T follicular helper cell (primary cell): ENCODE data around the gene GRM1.

Experiments
- DNase-seq: peaks from one replicate; pipeline ENCODE4 v3.0.0-alpha.2; 2020; ENCODE audit warnings: low read depth

Gene GRM1

DNA sequence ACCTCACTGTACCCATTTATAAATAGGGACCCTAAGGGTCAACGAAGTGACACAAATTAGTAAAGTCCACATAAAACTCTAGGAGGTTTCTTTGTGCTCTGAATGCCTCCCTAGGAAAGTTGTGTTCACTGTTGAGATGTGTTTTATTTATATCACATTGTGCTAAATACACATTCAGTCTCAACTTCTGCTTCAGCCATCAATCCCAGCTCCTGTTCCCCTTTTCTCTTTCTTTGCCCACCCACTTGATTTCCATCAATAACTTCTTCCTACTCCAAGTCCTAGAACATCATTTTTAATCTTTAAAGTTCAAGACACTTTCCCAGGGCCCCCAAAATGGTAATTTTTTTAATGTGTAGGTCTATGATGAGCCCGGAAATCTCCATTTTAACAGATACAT lies 306.5 kb downstream of the GRM1 start:
- DNase-seq, result no peak

DNA sequence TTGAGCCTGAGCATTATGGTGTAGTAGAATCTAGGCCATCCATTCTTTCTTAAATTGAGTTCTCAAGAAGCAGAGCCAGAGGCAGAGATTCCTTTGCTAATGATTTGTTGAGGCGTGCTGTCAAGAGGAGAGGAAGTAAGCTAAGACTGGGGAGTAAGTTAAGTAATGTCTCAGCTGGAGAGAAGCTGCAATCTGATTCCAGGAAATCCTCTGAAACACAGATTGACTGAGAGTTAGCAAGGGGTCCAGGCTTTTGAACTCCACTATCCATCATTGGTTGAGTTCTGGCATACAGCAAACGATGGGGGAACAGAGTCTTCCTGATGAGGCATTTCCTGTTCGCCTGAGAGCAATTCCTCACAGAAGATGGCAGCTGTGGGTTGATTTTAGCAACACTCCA lies 307.3 kb downstream of the GRM1 start:
- DNase-seq, result no peak

DNA sequence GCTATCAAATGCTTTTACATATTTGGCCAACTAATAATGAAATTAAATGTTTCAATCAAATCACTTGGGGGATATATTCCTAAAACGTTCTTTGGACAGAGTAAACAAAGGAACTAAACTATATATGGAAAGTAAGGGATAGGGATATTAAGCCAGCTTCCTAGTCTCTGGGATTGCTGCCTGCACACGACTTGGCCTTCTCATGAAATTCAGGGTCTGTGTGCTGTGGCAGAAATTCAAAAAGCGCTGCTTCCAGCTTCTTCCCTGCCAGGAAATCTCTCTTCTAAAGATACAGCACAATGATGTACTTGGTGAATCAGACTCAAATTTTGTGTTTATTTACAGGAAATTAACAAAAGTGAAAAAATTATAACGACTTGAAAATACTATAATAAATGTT lies 308.5 kb downstream of the GRM1 start:
- DNase-seq, result no peak

DNA sequence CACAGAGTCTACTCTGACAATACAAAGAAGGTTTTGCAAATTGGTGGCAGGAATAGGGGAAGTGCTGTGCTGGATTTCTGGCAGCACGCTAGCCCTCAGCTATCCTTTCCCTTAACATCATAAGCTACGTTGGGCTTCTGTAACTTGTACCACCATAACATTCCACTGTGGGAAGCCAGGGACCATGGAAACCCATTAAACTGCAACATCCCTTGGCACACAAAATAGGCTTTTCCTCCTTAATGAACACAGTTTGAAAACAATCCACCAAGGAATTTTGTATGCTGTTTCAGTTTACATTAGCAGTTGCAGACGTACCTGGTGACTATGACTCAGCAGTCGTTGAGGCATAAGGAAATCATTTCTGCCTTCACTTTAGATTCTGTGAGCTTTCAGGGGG lies 310.9 kb downstream of the GRM1 start:
- DNase-seq, result no peak

DNA sequence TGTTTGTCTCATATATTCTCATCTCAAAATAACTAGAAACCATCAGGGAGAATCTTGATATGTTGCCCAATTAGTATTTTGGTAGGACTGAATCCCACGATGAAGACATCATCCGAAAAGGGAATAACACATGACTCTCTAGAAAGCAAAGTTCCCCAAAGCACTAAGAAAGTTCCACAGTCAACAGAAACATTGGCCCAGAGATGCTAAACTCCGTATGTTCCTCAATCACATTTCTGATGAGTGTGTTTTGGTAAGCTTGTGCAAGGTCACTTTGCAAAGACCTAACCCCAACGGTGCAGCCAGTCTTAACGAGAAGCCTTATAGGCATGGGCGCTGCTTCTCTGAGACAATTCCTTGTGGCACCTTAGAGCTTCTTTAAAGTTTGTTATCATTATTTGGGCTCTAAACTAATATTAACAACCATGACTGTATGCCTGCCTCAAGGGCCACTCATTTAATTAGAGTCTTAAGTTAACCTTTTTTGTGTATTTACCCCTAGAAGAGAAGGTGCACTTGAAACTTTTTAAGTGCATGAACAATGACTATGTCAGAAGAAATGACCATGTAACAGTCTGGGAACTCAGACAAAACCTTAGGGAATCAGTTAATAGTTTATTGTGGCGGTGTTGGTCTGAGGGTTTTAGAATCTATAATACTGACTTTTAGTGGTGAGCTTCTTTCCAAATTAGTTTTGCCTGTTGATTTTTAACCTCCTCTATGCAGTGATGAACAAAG lies 312.8 kb downstream of the GRM1 start:
- DNase-seq, result no peak

DNA sequence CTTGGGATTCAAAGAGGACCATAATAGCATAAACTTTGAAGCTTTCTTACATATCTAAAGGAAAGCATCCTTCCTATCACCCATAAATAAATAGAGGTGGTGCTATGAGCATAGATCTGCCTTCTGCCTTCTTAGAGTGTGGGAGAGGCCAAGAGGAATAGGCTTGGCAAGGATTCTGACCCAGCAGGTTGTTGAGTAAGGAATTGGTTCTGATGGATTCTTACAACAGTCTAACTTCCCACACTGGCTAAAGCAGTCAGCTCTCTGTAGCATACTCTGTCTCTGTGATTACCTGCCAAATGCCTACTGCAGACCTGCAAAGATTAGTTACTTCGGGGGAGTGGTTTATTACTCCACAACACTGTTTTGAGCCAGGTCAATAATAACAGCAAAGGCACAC lies 316.7 kb downstream of the GRM1 start:
- no peak for DNase-seq

DNA sequence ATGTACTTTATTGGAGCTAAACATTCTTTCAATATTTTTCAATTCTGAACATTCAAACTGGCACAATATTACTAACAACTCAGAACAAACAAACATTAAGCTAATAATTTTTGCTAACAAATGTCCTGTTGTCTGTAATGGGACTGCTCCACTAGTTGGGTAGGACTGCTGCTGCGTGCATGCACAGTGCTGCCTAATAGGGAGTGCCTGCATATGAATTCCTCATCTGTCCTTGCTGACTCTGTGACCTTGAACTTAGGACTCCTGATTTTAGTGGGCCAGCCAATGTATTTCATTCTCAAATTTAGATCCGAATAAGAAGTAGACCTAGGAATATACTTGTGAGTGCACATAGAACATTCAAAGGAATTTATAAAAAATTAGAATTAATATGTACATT lies 318.2 kb downstream of the GRM1 start:
- DNase-seq, result no peak

DNA sequence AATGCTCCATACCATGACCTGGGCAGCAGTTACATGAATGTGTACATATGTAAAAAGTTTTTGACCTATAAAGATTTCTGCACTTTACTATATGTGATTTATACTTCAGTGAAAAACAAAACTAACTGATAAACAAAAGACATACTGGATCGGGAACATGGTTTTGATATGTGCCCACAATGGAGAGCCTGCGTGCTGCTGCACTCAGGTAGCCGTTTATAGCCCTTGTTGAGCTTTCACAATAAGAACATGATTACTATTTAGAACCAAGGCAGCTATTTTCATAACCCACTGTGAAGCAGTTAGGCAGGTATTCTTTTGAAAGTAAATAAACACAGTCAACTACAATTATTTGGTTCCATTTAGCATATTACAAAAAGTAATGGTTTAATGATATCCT lies 318.8 kb downstream of the GRM1 start:
- DNase-seq, result no peak

DNA sequence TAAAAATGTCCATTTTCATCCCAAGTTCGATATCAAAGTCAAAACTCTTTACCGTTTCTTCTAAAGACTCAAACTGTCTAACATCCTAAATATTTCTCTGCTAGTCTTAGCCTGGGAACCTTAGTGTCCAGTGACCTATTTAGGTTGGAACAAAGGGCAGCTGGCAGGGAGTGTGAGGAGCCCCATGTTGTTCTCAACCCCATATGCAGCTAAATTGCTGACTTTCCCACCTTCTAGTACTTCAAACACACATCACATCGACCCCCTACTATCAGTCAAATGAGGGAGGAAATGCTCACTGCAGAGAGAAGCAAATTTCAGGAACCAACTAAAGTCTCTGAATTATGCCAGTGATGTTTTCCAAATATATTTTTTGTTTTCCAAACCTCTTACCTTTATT lies 322.2 kb downstream of the GRM1 start:
- DNase-seq, result no peak

- DNase-seq, result no peak
Measured at GRCh38 chr6:146352163-146352562, 323.3 kb downstream of the GRM1 start.

- DNase-seq, result no peak
Measured at GRCh38 chr6:146354451-146354850, 325.6 kb downstream of the GRM1 start.

DNA sequence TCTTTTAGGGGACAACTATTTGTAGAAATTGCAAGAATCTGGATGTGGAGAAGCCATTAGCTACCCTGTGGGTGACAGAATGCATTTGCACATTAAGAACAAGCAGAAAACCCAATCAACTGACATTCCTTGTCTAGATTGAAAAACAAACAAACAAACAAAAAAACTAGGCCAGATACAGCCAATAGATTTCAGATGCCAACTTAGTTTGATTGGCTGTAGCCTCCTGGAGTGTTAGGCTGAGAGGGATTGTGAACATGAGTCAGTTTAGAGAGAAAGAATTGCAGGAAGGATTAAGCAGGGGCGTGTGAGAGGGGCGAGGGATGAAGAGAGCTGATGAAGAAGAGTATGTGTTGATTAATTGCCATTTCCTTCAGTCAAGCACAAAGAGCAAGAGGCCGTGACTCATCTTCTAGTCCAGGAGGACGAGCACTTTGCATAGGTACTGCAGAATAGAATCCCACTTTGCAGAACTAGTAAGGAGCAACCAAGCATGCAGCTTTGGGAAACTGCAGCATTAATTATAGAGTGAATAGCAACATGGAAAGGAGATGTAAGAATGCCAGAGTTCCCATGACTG lies 326.7 kb downstream of the GRM1 start:
- no peak for DNase-seq

DNA sequence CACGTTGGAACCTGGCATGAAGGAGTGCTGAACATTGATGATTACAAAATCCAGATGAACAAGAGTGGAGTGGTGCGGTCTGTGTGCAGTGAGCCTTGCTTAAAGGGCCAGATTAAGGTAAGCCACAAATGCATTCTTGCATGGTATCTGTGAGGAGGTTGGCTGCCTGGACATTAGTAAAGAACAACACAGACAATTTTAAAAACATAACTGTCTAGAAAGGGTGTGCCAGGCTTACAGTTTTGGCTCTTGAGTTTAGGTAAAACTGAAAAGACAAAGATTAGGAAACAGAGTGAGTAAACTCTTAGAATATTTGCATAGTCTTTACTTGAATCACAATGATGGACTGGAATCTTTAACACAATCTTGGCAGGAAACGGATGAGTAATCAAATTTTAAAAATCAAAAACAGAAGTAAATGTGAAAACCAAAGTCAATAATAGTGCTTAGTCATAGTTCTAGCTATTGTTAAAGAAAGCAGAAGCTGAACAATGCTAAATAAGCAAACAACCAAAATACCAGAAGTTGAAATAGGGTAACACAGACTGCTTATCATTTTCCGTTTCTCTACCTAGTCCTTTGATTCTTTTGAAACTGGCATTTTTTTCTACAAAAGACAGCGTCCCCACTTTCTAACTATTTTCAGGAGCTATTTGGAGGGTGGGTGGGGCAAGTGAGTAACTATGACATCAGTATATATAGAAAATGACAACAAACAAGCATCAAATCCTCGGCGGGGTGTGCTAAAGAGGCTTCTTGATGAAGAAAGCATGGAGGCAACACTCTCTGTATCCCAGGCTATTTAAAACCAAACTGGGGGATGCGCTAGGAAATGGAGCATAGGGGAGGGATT lies 328.9 kb downstream of the GRM1 start:
- no peak for DNase-seq

DNA sequence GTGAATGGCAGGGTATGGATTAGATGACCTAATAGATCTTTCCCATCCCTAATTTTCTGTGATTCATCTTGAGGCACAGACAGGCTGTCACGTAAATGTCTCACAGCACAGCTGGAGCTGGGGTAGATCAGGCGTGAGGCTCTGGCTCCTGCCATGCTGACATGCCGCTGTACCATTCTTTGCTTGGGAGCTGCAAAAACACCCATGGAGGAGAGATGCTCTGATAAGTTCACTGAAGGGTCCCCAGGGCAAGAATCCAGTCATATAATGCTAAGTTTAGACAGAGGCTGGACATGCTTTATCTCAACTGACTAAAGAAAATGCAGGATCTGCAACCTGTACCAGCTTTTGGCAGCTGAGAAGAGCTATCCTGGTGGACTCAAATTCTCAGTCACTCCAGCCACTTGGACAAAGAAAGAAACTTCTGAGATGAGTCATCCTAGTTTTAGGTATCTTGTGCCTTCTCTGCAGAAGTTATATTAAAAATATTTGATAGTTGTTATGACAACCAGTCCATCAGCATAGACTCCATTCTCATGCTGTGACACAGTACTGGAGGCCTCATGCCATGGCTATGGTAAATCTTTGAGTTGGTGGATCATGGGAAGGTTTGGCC lies 329.7 kb downstream of the GRM1 start:
- DNase-seq, result no peak

DNA sequence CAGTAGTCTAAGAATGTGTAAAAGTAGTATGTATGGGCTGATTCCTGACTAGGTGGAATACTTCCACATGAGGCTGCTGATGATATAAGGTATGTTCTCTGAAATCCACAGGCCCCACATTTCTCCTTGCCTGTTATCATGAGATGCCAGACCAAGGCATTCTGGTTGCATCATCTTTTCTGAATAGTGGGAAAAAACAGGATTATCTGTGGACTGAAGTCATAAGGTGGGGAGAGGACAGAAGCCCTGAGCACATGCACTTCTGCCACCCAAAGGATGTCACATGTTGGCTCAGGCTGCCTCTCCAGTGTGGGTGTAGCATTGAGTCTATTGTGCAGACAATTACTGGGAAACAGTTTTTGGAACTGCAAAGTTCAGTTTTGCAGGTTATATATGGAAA lies 330.3 kb downstream of the GRM1 start:
- no peak for DNase-seq

GRCh38 chr6:146361128-146361924 lies 332.5 kb downstream of the GRM1 start:
- no peak for DNase-seq

- no peak for DNase-seq
Measured at GRCh38 chr6:146363838-146364607, 335.2 kb downstream of the GRM1 start.

GRCh38 chr6:146364816-146365594 lies 336.1 kb downstream of the GRM1 start:
- DNase-seq, result no peak

- no peak for DNase-seq
Measured at GRCh38 chr6:146367061-146367460, 338.2 kb downstream of the GRM1 start.

DNA sequence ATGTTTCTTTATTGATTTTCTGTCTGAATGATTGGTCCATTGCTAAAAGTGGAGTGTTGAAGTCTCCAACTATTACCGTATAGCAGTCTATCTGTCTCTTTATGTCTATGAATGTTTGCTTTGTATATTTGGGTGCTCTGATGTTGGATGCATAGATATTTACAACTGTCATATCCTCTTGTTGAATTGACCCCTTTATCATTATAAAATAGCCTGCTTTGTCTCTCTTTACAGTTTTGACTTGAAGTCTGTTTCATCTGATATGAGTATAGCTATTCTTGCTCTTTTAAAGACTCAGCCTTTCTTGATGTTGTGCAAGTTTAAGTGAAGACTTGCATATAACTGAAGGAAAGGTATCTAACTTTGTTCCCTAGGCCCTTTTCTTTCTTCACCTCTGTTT lies 341.0 kb downstream of the GRM1 start:
- no peak for DNase-seq
